SHP77 (cell line): ENCODE results near the gene ADORA1.
A peak's percentile ranks its signal among the peaks of the same experiment; 100 is the strongest.

Experiments used
- DNase-seq, 2 experiments: peaks; one replicate each; lab custom pipeline; 2025; lab: John Stamatoyannopoulos, UW

Gene ADORA1

DNA sequence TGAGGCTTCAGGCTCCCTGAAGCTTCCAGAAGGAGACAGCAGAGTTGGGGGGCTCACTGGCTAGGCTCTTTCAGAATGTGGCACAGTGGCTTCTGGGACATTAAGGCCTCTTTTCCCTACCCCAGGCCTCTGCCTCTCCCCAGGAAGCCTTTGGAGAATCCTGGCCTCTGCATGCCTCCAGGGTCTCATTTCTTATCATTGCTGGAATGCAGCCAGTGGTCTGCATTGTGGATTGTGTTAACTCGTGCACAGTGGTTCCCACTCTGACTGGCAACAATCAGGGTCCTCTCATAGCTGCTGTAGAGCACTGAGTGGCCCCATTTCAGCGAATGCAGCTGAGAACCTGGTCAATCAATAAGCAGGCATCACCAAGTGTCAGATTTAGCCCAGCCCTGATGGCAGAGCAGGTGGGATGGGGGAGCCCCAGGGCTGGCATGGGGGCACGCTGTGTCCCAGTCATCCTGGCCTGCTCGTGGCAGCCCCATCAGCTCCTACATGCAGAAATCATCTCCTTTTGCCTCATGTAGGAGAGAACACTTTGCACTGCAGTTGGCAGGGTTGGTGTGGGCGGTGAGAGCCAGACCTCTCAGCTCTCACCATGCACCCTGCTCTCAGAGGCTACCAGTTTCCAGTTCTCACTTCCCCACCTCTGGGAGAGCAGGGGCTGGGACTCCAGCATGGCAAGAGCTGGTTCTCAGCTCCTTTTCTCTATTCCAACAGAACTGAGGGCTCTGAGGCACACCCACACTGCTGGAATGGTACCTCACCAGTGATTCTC lies 13.4 kb downstream of the ADORA1 start:
- DNase-seq = no peak

DNA sequence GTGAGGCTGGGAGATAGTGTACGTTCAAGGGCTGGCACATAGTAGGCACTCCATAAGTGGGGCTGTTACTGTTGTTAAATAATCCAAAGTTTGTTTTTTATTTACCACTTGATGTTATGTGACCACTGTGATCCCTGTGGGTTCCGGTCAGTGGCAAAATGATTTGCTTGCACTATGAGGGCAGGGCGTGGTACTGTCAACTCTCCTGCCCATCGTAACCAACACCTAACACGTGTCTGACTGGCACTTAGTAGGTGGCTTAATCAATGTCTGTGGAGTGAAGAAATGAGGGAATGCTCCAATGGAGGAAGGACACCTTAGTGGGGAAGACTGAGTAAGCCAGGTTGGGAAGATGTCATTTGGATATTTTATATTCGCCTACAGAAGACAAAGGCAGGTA lies 14.6 kb downstream of the ADORA1 start:
- no peak for DNase-seq

DNA sequence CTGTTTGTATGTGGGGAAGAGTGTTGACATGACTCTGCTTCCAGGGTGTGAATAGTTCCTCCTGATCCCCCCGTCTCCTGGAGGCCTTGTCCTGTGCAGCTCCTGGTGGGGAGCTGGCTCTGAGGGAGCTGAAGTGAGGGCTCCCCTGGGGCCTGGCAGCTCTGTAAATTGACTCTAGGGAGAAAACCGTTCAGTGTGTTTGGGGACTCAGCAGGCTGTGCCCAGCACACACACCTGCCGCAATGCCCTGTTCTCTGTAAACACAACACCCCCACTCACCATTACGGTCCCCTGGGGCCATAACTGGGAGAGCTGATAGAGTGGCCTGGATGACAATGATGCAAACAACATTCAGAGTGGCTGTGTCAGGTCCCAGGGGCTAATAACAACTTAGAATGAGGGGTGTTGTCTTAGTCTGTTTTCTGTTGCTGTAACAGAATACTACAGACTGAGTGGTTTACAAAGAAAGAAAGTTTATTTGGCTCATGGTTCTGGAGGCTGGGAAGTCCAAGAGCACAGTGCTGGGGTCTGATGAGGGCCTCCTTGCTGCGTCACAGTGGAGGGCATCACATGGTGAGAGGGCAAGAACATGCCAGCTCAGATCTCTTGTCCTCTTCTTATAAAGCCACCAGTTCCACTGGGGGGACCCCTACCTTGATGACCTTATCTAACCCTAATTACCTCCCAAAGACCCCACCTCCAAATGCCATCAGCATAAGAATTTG lies 15.3 kb downstream of the ADORA1 start:
- DNase-seq = peak in 1 of 2 experiments; percentile 16

DNA sequence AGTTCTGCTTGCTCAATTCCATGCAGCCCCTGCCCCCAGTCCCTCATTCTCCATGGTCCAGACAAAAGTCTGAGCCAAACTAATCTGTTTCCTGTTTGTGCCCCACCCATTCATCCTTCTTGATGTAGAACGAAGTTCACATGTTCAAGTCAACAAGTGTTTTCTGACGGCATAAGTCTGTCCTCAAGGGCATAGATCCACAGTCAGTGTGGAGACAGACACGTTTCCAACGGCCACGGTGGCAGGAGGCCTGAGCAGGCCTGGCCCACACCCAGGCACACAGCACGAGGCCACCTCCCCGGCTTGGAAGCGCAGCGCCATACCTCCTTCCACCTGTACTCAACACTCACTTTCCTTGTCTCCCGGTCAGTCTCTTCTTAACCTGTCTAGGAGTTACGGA lies 16.1 kb downstream of the ADORA1 start:
- DNase-seq = no peak

DNA sequence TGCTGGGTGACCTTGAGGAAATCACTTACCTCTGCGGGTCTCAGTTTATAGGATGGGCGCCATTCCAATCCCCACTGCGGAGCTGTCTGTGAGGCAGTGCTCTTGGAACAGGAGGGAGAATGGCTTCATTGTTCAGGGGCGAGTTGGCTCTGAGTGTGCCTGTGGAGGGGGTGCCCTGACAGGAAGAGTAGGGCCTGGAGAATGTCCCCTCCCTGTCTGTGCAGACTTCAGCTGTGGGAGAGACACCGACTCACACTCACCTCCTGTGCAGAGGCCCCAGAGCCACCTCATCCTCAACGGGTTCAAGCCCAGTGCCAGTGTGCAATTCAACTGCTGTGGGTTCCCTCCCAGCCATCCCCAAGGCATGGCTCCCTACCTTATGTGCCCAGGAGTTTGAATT lies 17.1 kb downstream of the ADORA1 start:
- no peak for DNase-seq

DNA sequence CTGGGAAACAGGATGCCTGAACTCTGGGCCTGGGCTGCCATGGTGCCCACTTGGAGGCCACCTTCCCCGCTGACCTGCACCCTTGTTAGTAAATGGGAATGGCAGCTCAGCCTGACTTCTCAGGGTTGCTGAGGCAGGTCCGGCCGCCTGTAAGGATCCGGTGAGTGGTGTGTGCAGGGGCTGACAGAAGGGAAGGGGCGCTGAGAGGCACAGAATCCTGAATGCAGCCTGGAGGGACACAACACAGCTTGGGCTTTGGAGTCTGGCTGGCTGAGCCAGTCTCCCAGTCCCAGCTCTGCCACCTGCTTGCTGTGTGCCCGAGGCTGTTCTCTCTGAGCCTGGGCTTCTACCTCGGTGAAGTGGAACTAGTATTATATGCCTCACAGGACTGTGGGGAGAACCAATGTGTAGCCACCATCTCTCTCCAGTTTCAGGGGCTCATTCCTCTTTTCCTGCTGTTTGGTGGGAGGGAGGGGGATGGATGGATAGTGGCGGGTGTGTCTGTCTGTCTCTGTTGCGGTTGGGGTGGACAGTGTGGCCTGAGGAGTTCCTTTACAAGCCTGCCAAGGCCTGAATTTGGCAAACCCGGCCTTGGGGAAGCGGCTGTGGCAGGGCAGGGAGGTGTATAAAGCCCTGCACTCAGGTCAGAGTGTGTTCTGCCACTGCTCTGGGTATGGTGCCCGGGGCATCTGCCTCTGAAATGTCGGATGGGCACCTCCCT lies 18.0 kb downstream of the ADORA1 start:
- no peak for DNase-seq

DNA sequence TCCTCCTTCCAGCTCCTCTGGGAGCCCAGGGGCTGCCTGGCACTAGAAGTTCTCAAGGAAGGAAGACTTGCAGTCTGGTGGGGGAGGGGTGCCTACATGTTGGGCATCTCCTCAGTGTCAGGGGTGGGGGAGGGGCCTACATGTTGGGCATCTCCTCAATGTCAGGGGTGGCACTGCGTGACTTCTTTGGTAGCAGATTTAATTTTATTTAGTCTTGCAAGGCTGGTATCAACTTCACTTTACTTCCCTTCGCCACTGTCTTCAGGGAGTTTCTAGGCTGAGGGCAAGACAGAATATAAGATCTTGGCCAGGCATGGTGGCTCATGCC lies 18.5 kb downstream of the ADORA1 start:
- no peak for DNase-seq

DNA sequence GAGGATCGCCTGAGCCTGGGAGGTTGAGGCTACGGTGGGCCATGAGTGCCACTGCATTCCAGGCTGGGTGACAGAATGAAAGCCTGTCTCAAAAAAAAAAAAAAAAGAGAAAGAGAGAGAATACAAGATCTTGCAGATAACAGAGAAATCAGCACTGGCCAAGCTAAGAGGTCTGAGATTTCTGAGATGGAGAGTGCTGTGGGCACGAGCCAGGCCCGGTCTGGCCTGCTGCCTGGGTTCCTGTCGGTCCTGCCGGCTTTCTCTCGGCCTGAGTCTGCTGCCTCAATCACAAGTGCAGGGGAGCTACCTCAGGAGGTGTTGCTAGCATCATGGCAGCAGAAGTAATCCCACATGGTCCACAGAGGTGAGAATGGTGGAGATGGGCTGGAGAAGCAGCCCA lies 19.0 kb downstream of the ADORA1 start:
- DNase-seq = no peak

DNA sequence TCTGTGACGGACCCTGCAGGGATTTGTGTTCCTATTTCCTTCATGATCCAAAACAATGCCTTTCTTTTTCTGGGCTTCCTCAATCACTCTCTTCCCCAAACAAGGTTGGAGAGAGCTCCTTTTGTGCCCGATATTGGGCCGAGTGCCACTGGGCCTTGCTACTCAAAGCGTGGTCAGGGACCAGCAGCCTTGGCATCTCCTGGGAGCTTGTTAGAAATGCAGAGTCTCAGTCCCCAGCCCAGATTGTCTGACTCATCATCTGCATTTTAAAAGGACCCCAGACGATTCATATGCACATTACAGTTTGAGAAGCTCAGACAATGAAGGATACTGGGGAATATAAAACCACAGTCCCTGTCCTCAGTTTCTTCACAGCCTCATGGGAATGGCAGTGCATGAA lies 19.9 kb downstream of the ADORA1 start:
- no peak for DNase-seq

DNA sequence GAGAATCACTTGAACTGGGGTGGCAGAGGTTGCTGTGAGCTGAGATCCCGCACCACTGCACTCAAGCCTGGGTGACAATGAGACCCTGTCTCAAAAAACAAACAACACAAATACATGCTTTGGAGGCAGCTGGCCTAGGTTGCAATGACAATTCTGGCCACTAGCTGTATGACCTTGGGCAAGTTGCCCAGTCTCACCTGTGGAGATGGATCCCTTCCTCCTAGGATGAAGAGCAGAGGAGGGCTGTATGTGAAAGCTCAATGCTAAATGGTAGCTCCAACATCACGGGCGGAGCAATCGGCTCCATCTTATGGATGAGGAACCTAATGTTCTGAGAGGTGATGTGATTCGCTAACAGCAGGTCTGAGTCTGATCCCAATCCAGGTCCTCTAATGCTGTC lies 20.6 kb downstream of the ADORA1 start:
- peak; percentile 18 to 27 for DNase-seq

DNA sequence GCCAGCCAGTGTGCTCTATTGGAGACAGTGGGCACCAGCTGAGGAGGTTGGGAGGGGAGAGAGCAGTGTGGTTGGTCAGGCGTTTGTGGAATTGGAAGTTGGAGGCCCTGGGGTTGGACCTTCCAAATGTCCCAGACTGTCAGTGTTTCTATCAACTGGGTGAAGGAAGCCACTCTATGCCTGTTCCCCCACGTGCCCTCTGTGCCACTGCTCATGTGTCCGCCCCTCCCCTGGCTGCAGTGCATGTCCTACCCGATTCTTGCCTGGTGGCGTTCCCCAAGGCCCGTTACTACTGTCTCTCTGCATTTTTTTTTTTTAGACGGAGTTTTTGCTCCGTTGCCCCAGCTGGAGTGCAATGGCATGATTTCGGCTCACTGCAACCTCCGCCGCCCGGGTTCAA lies 21.1 kb downstream of the ADORA1 start:
- no peak for DNase-seq

DNA sequence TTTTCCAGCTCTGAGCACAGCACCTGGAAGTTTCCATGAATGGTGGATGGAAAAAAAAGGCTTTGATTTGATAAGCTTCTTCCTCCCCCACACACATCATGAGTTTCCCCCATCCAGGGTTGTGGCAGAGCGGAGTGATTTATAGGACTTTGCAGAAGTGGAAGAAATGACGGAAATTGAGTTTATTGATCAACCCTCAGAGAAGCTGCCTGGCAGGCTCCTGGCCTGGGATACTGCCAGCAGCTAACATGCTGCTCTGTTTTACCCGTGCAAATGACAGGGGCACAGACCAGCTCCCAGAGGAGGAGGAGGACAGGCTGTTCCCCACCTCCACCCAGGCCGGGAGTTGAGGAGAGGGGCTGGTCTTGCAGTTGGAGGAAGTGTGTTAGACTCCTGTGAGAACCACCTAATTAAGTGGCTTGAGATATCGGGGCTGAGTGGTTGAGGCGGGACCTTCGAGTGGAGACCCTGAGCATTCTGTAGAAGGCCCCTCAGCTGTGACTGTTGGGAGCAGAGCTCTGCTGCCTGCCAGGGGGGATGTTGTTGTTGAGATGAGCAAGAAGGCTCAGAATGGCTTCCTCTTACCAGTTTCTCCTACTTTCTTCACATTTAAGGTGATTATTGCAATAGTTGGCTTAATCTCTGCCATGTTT lies 21.8 kb downstream of the ADORA1 start:
- DNase-seq = no peak

DNA sequence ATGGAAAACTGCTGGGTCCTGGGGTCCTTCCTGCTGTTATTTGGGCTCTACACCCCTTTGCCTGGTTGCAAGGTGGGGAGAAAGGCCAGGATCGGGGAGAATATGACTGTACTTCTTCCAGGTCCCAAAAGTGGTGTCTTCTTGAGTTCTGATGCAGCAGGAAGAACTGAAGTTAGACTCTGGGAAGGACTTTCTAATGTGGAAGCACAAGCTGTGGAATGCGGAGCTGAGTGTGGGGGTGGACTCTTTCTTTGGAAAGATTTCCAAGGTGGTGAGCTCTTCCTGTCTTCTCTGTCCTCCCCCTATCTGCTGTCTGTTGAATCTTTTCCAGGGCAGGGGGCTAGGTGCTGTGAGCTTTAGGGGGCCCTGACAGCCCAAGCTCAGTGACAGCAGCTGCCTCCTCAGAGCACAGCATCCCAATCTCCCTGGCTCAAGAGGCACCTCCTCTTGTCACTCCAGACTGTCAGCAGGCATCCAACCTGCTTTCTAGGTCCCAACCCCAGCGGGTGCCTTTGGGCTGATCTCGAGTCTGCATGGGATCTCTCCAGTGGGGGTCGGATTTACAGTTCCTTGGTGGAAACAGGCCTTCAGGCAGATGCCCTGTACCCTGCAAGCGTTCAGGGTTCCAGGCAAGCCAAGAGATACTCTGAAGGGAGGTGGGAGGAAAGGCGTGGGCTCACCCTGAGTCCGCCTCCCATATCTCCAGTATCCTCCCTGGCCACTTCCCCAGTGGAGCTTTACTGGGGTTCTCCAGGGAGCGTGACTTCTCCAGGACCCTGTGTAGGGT lies 23.2 kb downstream of the ADORA1 start:
- DNase-seq = no peak

DNA sequence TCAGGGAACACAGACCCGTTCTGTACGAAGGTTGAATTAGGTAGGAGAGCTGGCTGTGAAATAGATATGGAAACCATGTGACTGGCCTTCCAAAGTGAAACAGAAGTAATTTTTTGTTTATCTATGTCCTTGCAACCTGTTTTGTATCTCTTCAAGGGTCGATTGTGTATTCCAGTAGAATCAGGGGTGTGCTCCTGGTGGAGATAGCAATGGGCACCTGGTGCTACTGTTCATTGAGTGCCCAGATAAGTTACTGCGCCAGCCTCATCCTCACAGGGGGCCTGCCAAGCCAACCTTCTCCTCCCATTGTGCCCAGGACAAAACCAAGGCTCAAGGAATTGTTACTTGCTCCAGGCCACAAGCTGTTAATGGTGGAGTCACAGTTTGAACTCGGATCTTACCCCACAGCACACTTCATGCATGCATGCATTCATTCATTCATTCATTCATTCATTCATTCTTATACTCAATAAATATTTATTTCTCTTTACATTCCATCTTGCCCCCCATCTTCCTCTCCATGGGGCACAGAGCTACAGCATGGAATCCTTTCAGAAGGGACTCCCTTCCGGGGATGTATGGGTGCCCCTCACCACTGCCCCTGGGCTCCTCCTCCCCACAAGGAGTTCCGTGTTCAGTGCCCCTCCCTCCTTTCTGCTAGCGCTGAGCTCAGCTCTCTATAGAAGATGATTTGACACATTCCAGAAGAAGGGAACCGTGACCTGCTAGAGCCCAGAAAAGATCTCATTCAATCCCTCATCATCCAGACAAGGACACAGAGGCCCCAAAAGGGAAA lies 24.0 kb downstream of the ADORA1 start:
- no peak for DNase-seq

DNA sequence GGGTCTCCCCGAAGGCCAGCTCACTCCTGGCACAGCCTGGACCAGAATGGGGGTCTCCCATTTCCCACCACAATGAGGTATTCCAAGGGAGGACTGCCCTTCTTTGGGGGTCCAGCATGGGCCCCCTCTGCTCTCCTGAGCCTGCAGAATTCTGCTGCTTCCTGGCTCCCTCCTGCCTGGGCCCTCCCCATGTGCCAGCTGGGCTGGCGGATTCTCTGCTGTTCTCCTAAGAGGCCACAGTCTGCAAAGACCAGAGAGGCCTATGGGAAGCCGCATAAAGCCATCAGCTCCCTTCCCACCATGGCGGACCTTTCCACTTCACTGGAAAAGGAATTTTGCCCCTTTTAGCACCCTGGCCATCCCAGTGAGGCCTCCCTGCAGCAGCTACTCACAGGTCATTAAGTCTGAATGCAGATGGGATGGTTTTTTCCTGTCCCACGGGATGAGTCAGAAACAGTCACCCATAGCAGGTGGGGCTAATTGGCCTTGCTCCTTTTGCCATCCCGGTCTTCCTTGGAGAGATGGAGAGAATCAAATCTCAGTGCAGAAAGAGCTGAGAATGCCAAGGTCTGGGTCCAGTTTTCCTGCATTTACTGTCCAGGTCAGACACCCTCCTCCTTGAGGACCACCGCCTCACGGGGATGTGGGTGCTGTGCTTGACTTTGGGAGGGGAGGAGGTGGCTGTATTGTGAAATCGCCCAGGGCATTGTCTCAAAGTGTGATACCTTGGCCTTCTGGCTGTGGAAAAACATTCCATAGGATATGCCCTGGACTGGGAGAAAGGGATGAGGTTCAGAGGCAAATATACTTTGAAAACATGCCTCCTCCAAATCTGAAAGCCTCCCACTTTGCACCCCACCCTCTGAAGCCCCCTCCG lies 24.9 kb downstream of the ADORA1 start:
- DNase-seq = no peak

DNA sequence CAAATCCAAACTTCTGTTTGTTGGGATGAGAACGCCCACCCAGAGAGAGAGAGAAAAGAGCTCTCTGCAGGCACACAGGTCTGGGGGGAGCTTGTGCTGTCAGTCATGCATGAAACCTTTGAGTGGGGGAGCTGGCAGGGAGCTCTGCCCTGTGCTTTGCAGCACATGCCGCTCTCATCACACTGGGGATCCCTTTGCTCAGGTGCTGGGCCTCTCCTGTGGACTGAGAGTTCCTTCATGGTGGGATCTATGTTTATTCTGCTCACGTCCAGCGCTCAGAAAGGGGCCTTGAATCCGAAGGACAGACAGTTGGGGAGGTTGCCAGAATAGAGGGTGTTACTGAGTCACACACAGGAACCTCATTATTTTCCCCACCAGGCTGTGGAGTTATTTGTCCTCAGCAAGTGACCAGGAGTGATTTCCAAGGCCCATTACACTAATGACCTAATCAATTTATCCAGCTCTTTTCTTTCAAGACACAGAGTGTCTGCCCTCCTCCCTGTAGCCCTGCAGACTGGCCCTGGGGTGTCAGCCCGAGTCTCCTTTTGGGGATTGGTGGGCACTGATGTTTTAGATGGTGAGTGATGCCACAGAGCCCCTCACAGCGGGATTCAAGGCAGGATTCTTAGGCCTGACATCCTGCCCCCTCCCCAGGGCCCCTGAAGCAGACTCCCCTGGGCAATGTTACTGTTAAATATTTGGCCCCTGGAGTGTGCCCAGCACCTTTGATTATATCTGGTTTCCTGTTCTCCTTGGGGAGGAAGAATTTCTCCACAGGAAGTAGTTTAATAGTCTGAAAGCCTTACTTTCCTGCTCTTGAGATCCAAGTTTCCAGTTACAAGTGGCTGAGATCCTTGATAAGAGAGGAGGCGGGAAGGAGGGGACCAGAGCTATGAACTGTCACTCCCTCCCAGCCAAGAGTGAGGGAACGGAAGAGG lies 25.8 kb downstream of the ADORA1 start:
- no peak for DNase-seq

DNA sequence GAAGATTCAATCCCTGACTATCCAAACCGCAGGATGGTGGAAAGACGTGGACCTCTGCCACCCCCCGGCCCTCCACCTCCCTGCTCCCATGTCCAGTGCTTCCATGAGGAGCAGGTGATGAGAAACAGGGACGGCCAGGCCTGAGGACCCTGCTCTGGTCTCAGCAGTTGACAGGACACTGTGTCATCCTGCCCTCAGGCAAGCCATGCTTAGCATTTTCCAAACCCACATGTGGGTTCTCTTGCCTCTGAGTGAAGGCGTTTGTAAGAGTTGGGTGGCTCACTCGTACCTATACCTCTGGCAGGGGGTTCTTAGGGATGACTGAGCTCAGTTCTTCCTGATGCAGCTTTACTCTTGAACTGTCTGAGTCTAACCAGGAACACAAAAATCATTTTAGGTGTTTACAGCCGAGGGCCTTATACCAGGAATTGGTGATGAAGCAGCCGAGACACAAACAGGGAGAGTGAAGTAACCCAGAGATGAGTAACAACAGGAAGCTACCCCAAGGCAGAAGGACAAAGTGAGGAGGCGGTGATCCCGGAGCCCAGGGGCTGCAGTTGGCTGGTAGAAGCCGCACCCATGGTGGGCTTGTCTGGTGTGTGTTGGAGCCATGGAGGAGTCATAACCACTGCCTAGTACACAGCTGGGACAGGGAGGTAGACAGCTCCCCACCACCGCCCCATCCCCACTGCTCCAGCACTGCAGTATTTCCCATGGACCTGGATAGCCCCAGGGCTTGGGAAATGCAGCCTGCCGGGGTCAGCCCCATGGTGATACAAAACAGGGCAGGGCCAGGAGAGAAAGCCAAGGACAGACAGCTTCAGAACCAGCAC lies 26.7 kb downstream of the ADORA1 start:
- no peak for DNase-seq

DNA sequence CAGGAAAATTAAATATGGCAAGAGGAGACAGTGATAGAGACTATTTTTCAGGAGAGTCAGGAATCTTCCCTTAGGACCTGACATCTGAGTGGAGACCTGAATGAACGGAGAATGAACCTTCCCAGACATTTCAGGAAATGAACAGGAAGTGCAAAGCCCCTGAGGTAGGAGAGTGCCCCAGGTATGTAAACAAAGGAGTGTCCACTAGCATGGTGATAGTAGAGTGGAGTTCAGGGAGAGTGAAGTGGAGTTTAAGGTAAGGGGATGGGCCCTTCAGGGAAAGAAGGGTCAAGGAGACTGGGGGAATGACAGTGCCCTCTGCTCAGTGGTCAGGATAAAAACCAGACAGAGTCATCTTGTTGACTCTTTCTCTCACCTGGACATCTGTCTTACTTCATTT lies 28.8 kb downstream of the ADORA1 start:
- no peak for DNase-seq
